Duodenal mucosa (tissue), 2 donors: Measurements from ENCODE around the gene PACC1.

Experiments
- H3K27ac ChIP-seq: one replicate; pipeline ENCODE4 v1.7.0; 2013; ENCODE audit warnings: low read depth, low read length
- H3K27me3 ChIP-seq, 2 donors: one replicate each; pipeline ENCODE4 v1.7.0; 2013; ENCODE audit warnings: low read length in 2 of 2, control low read depth in 1 of 2; ENCODE audit not compliant: insufficient read depth in 2 of 2, control insufficient read depth in 1 of 2
- H3K36me3 ChIP-seq, 2 donors: one replicate each; pipeline ENCODE4 v1.7.0; 2013; ENCODE audit warnings: low read length in 2 of 2, control low read depth in 1 of 2; ENCODE audit not compliant: insufficient read depth in 2 of 2, control insufficient read depth in 1 of 2
- H3K4me1 ChIP-seq, 2 donors: one replicate each; pipeline ENCODE4 v1.7.0; 2013; ENCODE audit warnings: low read length in 2 of 2, control low read depth in 1 of 2; ENCODE audit not compliant: insufficient read depth in 2 of 2, control insufficient read depth in 1 of 2
- H3K4me3 ChIP-seq, 2 donors: one replicate each; pipeline ENCODE4 v1.7.0; 2013; ENCODE audit warnings: low read length in 2 of 2, low read depth in 1 of 2
- H3K9ac ChIP-seq, 2 donors: one replicate each; pipeline ENCODE4 v1.7.0; 2013; ENCODE audit warnings: low read length in 2 of 2, low read depth in 1 of 2
- H3K9me3 ChIP-seq, 2 donors: one replicate each; pipeline ENCODE4 v1.7.0; 2013; ENCODE audit warnings: low read length in 2 of 2, control low read depth in 1 of 2; ENCODE audit not compliant: control insufficient read depth in 1 of 2

Gene PACC1

GRCh38 chr1:212454741-212455140, 40.1 kb upstream of the PACC1 start:
- peaks cover 3 to 5% of the 10 kb centered on the region in 2 donors for H3K4me1 ChIP-seq
- no peak overlapping the region for H3K9ac ChIP-seq
- H3K27me3 ChIP-seq, result no peaks in the 10 kb centered on the region
- no peak overlapping the region for H3K27ac ChIP-seq
- no peaks in the 10 kb centered on the region for H3K36me3 ChIP-seq
- peaks cover 0 to 4% of the 10 kb centered on the region in 2 donors for H3K9me3 ChIP-seq
- no peak overlapping the region for H3K4me3 ChIP-seq

- Histone ChIP-seq H3K36me3 (no peaks in the 10 kb centered on the region), H3K9me3 (peaks cover 0 to 4% of the 10 kb centered on the region in 2 donors), H3K9ac (no peak overlapping the region), H3K4me3 (no peak overlapping the region), H3K27ac (no peak overlapping the region), H3K4me1 (peaks cover 3 to 5% of the 10 kb centered on the region in 2 donors), H3K27me3 (no peaks in the 10 kb centered on the region)
These were observed 38.6 kb upstream of the PACC1 start for GRCh38 chr1:212453156-212453857.

- Histone ChIP-seq H3K27me3 (no peaks in the 10 kb centered on the region), H3K4me1 (peaks cover 3 to 5% of the 10 kb centered on the region in 2 donors), H3K36me3 (no peaks in the 10 kb centered on the region), H3K4me3 (no peak overlapping the region), H3K27ac (no peak overlapping the region), H3K9me3 (no peaks in the 10 kb centered on the region), H3K9ac (no peak overlapping the region)
These were observed 37.9 kb upstream of the PACC1 start for GRCh38 chr1:212452323-212453155.

GRCh38 chr1:212451416-212452322, 37.0 kb upstream of the PACC1 start:
- H3K9me3 ChIP-seq, result no peaks in the 10 kb centered on the region
- H3K27ac ChIP-seq, result no peak overlapping the region
- H3K9ac ChIP-seq, result no peak overlapping the region
- H3K4me3 ChIP-seq, result no peak overlapping the region
- H3K27me3 ChIP-seq, result no peaks in the 10 kb centered on the region
- H3K4me1 ChIP-seq, result peaks cover 3 to 5% of the 10 kb centered on the region in 2 donors
- peaks cover 0 to 5% of the 10 kb centered on the region in 2 donors for H3K36me3 ChIP-seq

- peaks cover 0 to 12% of the 10 kb centered on the region in 2 donors for H3K36me3 ChIP-seq
- H3K9me3 ChIP-seq, result no peaks in the 10 kb centered on the region
- peaks cover 0 to 5% of the 10 kb centered on the region in 2 donors for H3K4me1 ChIP-seq
- no peaks in the 10 kb centered on the region for H3K27me3 ChIP-seq
- H3K4me3 ChIP-seq, result no peak overlapping the region
- no peak overlapping the region for H3K27ac ChIP-seq
- H3K9ac ChIP-seq, result no peak overlapping the region
These were observed 35.7 kb upstream of the PACC1 start for GRCh38 chr1:212450331-212450881.

- no peak overlapping the region for H3K4me3 ChIP-seq
- H3K27ac ChIP-seq, result no peak overlapping the region
- no peak overlapping the region for H3K9ac ChIP-seq
- peaks cover 0 to 1% of the 10 kb centered on the region in 2 donors for H3K4me1 ChIP-seq
- H3K27me3 ChIP-seq, result no peaks in the 10 kb centered on the region
- no peaks in the 10 kb centered on the region for H3K9me3 ChIP-seq
- peaks cover 0 to 15% of the 10 kb centered on the region in 2 donors for H3K36me3 ChIP-seq
These were observed 32.8 kb upstream of the PACC1 start for GRCh38 chr1:212447478-212447877.

- no peak overlapping the region for H3K4me3 ChIP-seq
- no peak overlapping the region for H3K27ac ChIP-seq
- peaks cover 0 to 15% of the 10 kb centered on the region in 2 donors for H3K36me3 ChIP-seq
- no peak overlapping the region for H3K9ac ChIP-seq
- H3K9me3 ChIP-seq, result no peaks in the 10 kb centered on the region
- H3K4me1 ChIP-seq, result no peaks in the 10 kb centered on the region
- H3K27me3 ChIP-seq, result no peaks in the 10 kb centered on the region
These were observed 31.6 kb upstream of the PACC1 start for GRCh38 chr1:212446333-212446732.

- H3K27me3 ChIP-seq, result no peaks in the 10 kb centered on the region
- no peaks in the 10 kb centered on the region for H3K4me1 ChIP-seq
- H3K27ac ChIP-seq, result no peak overlapping the region
- peaks cover 0 to 15% of the 10 kb centered on the region in 2 donors for H3K36me3 ChIP-seq
- H3K9ac ChIP-seq, result no peak overlapping the region
- H3K4me3 ChIP-seq, result no peak overlapping the region
- H3K9me3 ChIP-seq, result no peaks in the 10 kb centered on the region
These were observed 27.7 kb upstream of the PACC1 start for GRCh38 chr1:212442408-212442807.

GRCh38 chr1:212440419-212440818, 25.7 kb upstream of the PACC1 start:
- no peak overlapping the region for H3K4me3 ChIP-seq
- peaks cover 0 to 3% of the 10 kb centered on the region in 2 donors for H3K36me3 ChIP-seq
- no peaks in the 10 kb centered on the region for H3K27me3 ChIP-seq
- H3K9ac ChIP-seq, result no peak overlapping the region
- no peaks in the 10 kb centered on the region for H3K9me3 ChIP-seq
- no peak overlapping the region for H3K27ac ChIP-seq
- no peaks in the 10 kb centered on the region for H3K4me1 ChIP-seq
